ENCODE results near the gene LCK. TPM values are rescaled to one million over a fixed set of nuclear protein-coding genes. Genes with fewer than 3 reads are reported as not detected.

Gene LCK
- polyA plus RNA-seq, 4 donors = 3.1 to 14.1 (median 4.0) TPM

GRCh38 chr1:32219022-32219421 is 32.0 kb upstream of the LCK start:
- H3K4me3 ChIP-seq (ENCODE audit: low read depth in 1 of 3, low read length in 3 of 3) = no peak overlapping the region
- peaks cover 1 to 31% (median 4%) of the 10 kb centered on the region in 3 donors for H3K4me1 ChIP-seq (ENCODE audit: control insufficient read depth in 3 of 3, insufficient read depth in 2 of 3, low read depth in 1 of 3, low read length in 2 of 3)
- 86 to 94% (median 91%) methylated on average over 7 of the region's 7 CpGs for WGBS, 3 donors
- peaks cover 0 to 42% (median 2%) of the 10 kb centered on the region in 3 donors for H3K36me3 ChIP-seq (ENCODE audit: control insufficient read depth in 3 of 3, insufficient read depth in 2 of 3, low read depth in 1 of 3, low read length in 3 of 3)
- FAIRE-seq (no peak), DNase-seq (no peak)
- no peak overlapping the region for H3K27ac ChIP-seq (ENCODE audit: low read depth in 1 of 3, low read length in 2 of 3)
- H3K9me3 ChIP-seq (ENCODE audit: control insufficient read depth in 2 of 2, insufficient read depth in 1 of 2, low read depth in 1 of 2, low read length in 1 of 2) = no peaks in the 10 kb centered on the region
- no peaks in the 10 kb centered on the region for H3K27me3 ChIP-seq (ENCODE audit: control insufficient read depth in 3 of 3, insufficient read depth in 3 of 3, low read length in 3 of 3)

- peak overlapping the region in 2 of 3 donors; percentile 68 to 77 for H3K4me3 ChIP-seq (ENCODE audit: low read depth in 1 of 3, low read length in 3 of 3)
- FAIRE-seq (no peak), DNase-seq (no peak)
- H3K9me3 ChIP-seq (ENCODE audit: control insufficient read depth in 2 of 2, insufficient read depth in 1 of 2, low read depth in 1 of 2, low read length in 1 of 2) = no peaks in the 10 kb centered on the region
- WGBS, 3 donors = 80 to 88% (median 84%) methylated on average over 4 of the region's 4 CpGs
- no peaks in the 10 kb centered on the region for H3K27me3 ChIP-seq (ENCODE audit: control insufficient read depth in 3 of 3, insufficient read depth in 3 of 3, low read length in 3 of 3)
- H3K36me3 ChIP-seq (ENCODE audit: control insufficient read depth in 3 of 3, insufficient read depth in 2 of 3, low read depth in 1 of 3, low read length in 3 of 3) = peaks cover 0 to 40% (median 0%) of the 10 kb centered on the region in 3 donors
- peaks cover 1 to 27% (median 4%) of the 10 kb centered on the region in 3 donors for H3K4me1 ChIP-seq (ENCODE audit: control insufficient read depth in 3 of 3, insufficient read depth in 2 of 3, low read depth in 1 of 3, low read length in 2 of 3)
- peak overlapping the region in 1 of 3 donors; percentile 96 for H3K27ac ChIP-seq (ENCODE audit: low read depth in 1 of 3, low read length in 2 of 3)
Observed at GRCh38 chr1:32220746-32221580, 30.1 kb upstream of the LCK start.

DNA sequence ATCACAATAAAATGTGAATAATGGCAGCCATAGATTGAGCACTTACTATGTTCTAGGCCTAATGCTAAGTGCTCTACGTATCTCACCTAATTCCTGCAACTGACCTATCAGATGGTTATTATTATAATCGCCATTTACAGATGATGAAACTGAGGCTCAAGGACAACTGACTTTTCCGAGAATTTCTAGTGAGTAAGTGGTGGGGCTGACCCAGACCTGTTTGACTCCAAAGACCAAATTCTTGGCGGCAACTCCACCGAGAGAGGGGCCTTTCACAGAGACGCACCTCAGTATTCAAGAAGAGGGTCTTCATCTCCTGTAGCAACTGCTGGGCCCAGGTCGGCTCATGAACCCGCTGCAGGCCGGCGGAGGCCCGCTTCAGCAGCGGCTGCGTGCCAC is 29.5 kb upstream of the LCK start:
- H3K36me3 ChIP-seq (ENCODE audit: control insufficient read depth in 3 of 3, insufficient read depth in 2 of 3, low read depth in 1 of 3, low read length in 3 of 3) = peaks cover 0 to 40% (median 3%) of the 10 kb centered on the region in 3 donors

DNA sequence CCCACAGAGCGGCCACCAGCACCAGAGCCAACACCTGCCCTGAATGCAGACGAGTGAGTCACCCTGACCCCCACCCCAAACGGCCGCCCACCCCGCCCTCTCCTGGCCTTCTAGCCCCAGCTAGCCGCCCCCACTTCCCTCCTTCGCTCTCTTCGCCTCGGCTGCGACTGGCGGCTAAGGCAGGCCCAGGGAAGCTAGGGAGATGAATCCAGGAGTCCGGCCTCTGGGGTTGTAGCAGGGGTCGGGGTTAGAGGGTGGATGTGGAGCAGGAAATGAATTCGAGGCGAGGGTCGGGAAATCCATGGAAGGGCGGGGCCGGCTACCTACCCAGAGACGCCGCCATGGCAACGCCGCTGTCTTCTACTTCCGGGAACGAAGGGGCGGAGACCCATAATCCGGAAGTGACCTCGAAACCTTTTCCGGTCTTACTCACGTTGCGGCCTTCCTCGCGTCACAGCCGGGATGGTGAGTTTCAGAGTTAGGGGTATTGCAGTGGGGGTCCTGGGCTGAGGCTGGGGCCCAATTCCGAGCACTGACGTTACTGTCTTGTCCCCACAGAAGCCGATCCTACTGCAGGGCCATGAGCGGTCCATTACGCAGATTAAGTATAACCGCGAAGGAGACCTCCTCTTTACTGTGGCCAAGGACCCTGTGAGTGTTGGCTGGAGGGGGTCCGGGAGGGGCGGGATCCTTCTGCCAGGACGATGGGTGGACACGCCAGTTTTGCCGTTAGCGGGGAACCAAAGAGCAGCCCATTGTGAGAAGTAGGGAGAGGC is 28.9 kb upstream of the LCK start, which contains the start of the genes EIF3I and TMEM234:
Gene EIF3I (plus strand): TSS at position 428 of the 776 bp plus-strand sequence. CDS start 35 bp downstream, at position 463.
Gene TMEM234 (minus strand): TSS at position 374 of the 776 bp plus-strand sequence. CDS start 31 bp downstream, at position 343.
- FAIRE-seq (no peak), DNase-seq (peak; percentile 95 to 97)
- WGBS, 3 donors = 0 to 1% (median 0%) methylated on average over 46 of the region's 46 CpGs
- Histone ChIP-seq H3K36me3 (ENCODE audit: control insufficient read depth in 3 of 3, insufficient read depth in 2 of 3, low read depth in 1 of 3, low read length in 3 of 3) (peaks cover 0 to 39% (median 3%) of the 10 kb centered on the region in 3 donors), H3K4me3 (ENCODE audit: low read depth in 1 of 3, low read length in 3 of 3) (peak within 1 kb of the TSS; percentile 68 to 77 (median 76)), H3K4me1 (ENCODE audit: control insufficient read depth in 3 of 3, insufficient read depth in 2 of 3, low read depth in 1 of 3, low read length in 2 of 3) (peaks cover 1 to 17% (median 4%) of the 10 kb centered on the region in 3 donors), H3K9me3 (ENCODE audit: control insufficient read depth in 2 of 2, insufficient read depth in 1 of 2, low read depth in 1 of 2, low read length in 1 of 2) (no peaks in the 10 kb centered on the region), H3K27me3 (ENCODE audit: control insufficient read depth in 3 of 3, insufficient read depth in 3 of 3, low read length in 3 of 3) (no peaks in the 10 kb centered on the region), H3K27ac (ENCODE audit: low read depth in 1 of 3, low read length in 2 of 3) (peak within 1 kb of the TSS; percentile 68 to 96 (median 68))

More for the DNA sequence above, 29.5 kb upstream of the LCK start:
- Histone ChIP-seq H3K27ac (ENCODE audit: low read depth in 1 of 3, low read length in 2 of 3) (peak overlapping the region in 1 of 3 donors; percentile 96), H3K4me1 (ENCODE audit: control insufficient read depth in 3 of 3, insufficient read depth in 2 of 3, low read depth in 1 of 3, low read length in 2 of 3) (peaks cover 1 to 21% (median 4%) of the 10 kb centered on the region in 3 donors), H3K9me3 (ENCODE audit: control insufficient read depth in 2 of 2, insufficient read depth in 1 of 2, low read depth in 1 of 2, low read length in 1 of 2) (no peaks in the 10 kb centered on the region), H3K4me3 (ENCODE audit: low read depth in 1 of 3, low read length in 3 of 3) (peak overlapping the region; percentile 68 to 77 (median 76)), H3K27me3 (ENCODE audit: control insufficient read depth in 3 of 3, insufficient read depth in 3 of 3, low read length in 3 of 3) (no peaks in the 10 kb centered on the region)
- DNase-seq = no peak
- no peak for FAIRE-seq
- WGBS, 3 donors = 7 to 10% (median 9%) methylated on average over 13 of the region's 13 CpGs

GRCh38 chr1:32223683-32224082 is 27.4 kb upstream of the LCK start:
- peaks cover 0 to 50% (median 6%) of the 10 kb centered on the region in 3 donors for H3K36me3 ChIP-seq (ENCODE audit: control insufficient read depth in 3 of 3, insufficient read depth in 2 of 3, low read depth in 1 of 3, low read length in 3 of 3)
- DNase-seq (no peak), FAIRE-seq (no peak)
- no peaks in the 10 kb centered on the region for H3K27me3 ChIP-seq (ENCODE audit: control insufficient read depth in 3 of 3, insufficient read depth in 3 of 3, low read length in 3 of 3)
- H3K27ac ChIP-seq (ENCODE audit: low read depth in 1 of 3, low read length in 2 of 3) = peak overlapping the region in 1 of 3 donors; percentile 21
- H3K4me1 ChIP-seq (ENCODE audit: control insufficient read depth in 3 of 3, insufficient read depth in 2 of 3, low read depth in 1 of 3, low read length in 2 of 3) = peaks cover 1 to 17% (median 4%) of the 10 kb centered on the region in 3 donors
- WGBS, 3 donors = 81 to 84% (median 84%) methylated on average over 3 of the region's 3 CpGs
- H3K4me3 ChIP-seq (ENCODE audit: low read depth in 1 of 3, low read length in 3 of 3) = no peak overlapping the region
- no peaks in the 10 kb centered on the region for H3K9me3 ChIP-seq (ENCODE audit: control insufficient read depth in 2 of 2, insufficient read depth in 1 of 2, low read depth in 1 of 2, low read length in 1 of 2)

GRCh38 chr1:32224285-32224684 is 26.8 kb upstream of the LCK start:
- no peaks in the 10 kb centered on the region for H3K9me3 ChIP-seq (ENCODE audit: control insufficient read depth in 2 of 2, insufficient read depth in 1 of 2, low read depth in 1 of 2, low read length in 1 of 2)
- no peak overlapping the region for H3K27ac ChIP-seq (ENCODE audit: low read depth in 1 of 3, low read length in 2 of 3)
- no peak overlapping the region for H3K4me3 ChIP-seq (ENCODE audit: low read depth in 1 of 3, low read length in 3 of 3)
- 89 to 92% (median 90%) methylated on average over 4 of the region's 4 CpGs for WGBS, 3 donors
- H3K4me1 ChIP-seq (ENCODE audit: control insufficient read depth in 3 of 3, insufficient read depth in 2 of 3, low read depth in 1 of 3, low read length in 2 of 3) = peaks cover 1 to 17% (median 4%) of the 10 kb centered on the region in 3 donors
- no peaks in the 10 kb centered on the region for H3K27me3 ChIP-seq (ENCODE audit: control insufficient read depth in 3 of 3, insufficient read depth in 3 of 3, low read length in 3 of 3)
- H3K36me3 ChIP-seq (ENCODE audit: control insufficient read depth in 3 of 3, insufficient read depth in 2 of 3, low read depth in 1 of 3, low read length in 3 of 3) = peaks cover 0 to 55% (median 6%) of the 10 kb centered on the region in 3 donors
- FAIRE-seq (no peak), DNase-seq (no peak)

GRCh38 chr1:32228771-32229170 is 22.3 kb upstream of the LCK start:
- no peaks in the 10 kb centered on the region for H3K27me3 ChIP-seq (ENCODE audit: control insufficient read depth in 3 of 3, insufficient read depth in 3 of 3, low read length in 3 of 3)
- no peak overlapping the region for H3K4me3 ChIP-seq (ENCODE audit: low read depth in 1 of 3, low read length in 3 of 3)
- no peak for DNase-seq
- peaks cover 3 to 78% (median 18%) of the 10 kb centered on the region in 3 donors for H3K36me3 ChIP-seq (ENCODE audit: control insufficient read depth in 3 of 3, insufficient read depth in 2 of 3, low read depth in 1 of 3, low read length in 3 of 3)
- no peak for FAIRE-seq
- no peak overlapping the region for H3K27ac ChIP-seq (ENCODE audit: low read depth in 1 of 3, low read length in 2 of 3)
- no peaks in the 10 kb centered on the region for H3K4me1 ChIP-seq (ENCODE audit: control insufficient read depth in 3 of 3, insufficient read depth in 2 of 3, low read depth in 1 of 3, low read length in 2 of 3)
- WGBS, 3 donors = 80 to 86% (median 82%) methylated on average over 3 of the region's 3 CpGs
- no peaks in the 10 kb centered on the region for H3K9me3 ChIP-seq (ENCODE audit: control insufficient read depth in 2 of 2, insufficient read depth in 1 of 2, low read depth in 1 of 2, low read length in 1 of 2)

GRCh38 chr1:32231843-32232432 is 19.1 kb upstream of the LCK start:
- Histone ChIP-seq H3K4me1 (ENCODE audit: control insufficient read depth in 3 of 3, insufficient read depth in 2 of 3, low read depth in 1 of 3, low read length in 2 of 3) (no peaks in the 10 kb centered on the region), H3K36me3 (ENCODE audit: control insufficient read depth in 3 of 3, insufficient read depth in 2 of 3, low read depth in 1 of 3, low read length in 3 of 3) (peaks cover 3 to 57% (median 18%) of the 10 kb centered on the region in 3 donors), H3K27ac (ENCODE audit: low read depth in 1 of 3, low read length in 2 of 3) (no peak overlapping the region), H3K9me3 (ENCODE audit: control insufficient read depth in 2 of 2, insufficient read depth in 1 of 2, low read depth in 1 of 2, low read length in 1 of 2) (no peaks in the 10 kb centered on the region), H3K27me3 (ENCODE audit: control insufficient read depth in 3 of 3, insufficient read depth in 3 of 3, low read length in 3 of 3) (no peaks in the 10 kb centered on the region), H3K4me3 (ENCODE audit: low read depth in 1 of 3, low read length in 3 of 3) (no peak overlapping the region)
- no peak for FAIRE-seq
- WGBS, 3 donors = 83 to 93% (median 89%) methylated on average over 5 of the region's 5 CpGs
- no peak for DNase-seq

Data from small intestine (tissue), 7 donors.